Measurements from ENCODE around the gene FAM89B. TPM values are rescaled to one million over a fixed set of nuclear protein-coding genes. Genes with fewer than 3 reads are reported as not detected.
A peak's percentile ranks its signal among the peaks of the same experiment; 100 is the strongest.
"Not testable (repeated sequence)": the region's sequence is repeated elsewhere in the genome, so short reads cannot be mapped to it uniquely, and the experiment has no call there.

FAM89B gene
- total RNA-seq: 23.3 and 24.7 TPM in 2 replicates

DNA sequence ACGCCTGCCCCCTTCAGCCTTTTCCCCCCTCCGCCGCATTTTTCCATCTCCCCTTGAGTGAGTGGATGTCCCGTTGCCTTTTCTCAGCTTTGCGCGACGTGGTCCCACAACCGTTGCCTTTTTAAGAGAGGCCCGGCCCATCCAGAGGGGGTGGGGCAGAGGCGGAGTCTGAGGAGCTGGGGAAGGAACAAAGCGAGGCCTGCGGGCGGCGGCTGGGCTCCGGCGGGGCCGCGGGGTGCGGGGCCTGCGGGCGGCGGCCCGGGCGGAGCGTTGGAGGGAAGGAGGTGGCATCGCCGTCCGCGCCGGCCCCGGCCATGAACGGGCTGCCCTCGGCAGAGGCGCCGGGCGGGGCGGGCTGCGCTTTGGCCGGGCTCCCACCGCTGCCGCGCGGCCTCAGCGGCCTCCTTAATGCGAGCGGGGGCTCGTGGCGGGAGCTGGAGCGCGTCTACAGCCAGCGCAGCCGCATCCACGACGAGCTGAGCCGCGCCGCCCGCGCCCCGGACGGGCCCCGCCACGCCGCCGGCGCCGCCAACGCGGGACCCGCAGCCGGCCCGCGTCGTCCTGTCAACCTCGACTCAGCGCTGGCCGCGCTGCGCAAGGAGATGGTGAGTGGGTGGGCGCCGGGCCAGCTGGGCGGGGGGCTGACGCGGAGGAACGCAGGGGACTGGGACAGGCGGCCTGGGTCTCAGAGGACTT, at the start of gene FAM89B:
Gene FAM89B (plus strand): TSS at position 183 of the 696 bp plus-strand sequence. CDS start 132 bp downstream, at position 315.
- peak; percentile 58 for DNase-seq (ENCODE audit: low read depth, low spot score)

DNA sequence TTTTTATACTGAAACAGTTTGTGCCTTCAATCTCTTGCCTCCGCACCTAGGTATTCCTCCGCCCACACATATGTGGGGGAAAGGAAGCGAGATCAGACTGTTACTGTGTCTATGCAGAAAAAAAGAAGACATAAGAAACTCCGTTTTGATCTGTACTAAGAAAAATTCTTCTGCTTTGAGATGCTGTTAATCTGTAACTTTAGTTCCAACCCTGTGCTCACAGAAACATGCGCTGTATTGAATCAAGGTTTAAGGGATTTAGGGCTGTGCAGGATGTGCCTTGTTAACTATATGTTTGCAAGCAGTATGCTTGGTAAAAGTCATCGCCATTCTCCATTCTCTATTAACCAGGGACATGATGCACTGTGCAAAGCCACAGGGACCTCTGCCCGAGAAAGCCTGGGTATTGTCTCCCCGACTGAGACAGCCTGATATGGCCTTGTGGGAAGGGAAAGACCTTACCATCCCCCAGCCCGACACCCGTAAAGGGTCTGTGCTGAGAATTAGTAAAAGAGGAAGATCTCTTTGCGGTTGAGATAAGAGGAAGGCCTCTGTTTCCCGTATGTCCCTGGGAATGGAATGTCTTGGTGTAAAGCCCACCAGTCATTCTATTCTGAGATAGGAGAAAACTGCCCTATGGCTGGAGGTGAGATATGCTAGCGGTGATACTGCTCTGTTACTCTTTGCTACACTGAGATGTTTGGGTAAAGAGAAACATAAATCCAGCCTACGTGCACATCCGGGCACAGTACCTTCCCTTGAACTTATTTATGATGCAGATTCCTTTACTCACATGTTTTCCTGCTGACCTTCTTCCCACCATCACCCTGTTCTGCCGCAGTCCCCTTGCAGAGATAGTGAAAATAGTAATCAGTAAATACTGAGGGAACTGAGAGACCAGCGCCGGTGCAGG, 49.4 kb upstream of the FAM89B start:
- not testable (repeated sequence) for DNase-seq (ENCODE audit: low read depth, low spot score)

DNA sequence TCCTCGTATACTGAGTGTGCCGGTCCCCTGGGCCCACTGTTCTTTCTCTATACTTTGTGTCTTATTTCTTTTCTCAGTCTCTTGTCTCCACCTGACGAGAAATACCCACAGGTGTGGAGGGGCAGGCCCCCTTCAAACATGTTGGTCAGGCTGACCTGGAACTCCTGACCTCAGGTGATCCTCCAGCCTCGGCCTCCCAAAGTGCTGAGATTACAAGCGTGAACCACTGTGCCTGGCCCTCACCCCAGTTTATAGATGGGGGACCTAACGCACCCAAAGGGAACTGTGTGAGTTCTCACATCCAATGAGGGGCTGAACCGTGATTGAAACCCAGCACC, 48.7 kb upstream of the FAM89B start:
- not testable (repeated sequence) for DNase-seq (ENCODE audit: low read depth, low spot score)

DNA sequence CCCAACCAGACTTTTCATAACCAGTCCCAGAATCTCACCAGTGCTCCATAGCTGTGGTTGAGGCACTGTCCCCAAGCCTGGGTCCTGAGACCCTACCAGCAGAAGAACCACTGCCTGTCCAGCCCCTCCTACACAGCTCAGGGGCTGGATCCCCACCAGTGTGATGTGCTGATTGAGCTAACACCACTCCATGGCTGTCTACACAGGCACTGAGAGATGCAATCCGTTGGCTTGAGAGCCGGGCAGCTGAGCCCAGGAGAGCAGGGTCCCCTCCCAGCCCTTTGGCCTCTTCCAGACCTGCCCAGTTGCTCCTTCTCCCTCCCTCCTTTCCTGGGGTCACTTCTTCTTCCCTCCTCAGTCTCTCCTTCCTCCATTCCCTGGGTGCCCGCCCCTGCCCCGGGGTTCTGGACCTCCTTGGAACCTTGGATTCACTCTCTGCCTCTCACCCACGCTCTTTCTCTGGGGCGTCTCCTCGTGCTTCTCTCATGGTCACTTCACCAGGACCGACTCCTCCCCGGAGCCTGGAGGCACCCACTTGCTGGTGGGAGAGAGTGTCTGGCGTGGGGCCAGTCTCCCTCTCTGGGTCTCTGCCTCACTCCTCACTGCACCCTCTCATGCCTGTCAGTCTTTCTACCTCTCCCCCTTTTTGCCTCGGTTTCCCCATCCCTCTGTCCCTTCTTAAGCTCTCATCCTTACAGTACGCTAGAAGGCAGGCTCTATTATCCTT, 48.2 kb upstream of the FAM89B start:
- DNase-seq (ENCODE audit: low read depth, low spot score): no peak

DNA sequence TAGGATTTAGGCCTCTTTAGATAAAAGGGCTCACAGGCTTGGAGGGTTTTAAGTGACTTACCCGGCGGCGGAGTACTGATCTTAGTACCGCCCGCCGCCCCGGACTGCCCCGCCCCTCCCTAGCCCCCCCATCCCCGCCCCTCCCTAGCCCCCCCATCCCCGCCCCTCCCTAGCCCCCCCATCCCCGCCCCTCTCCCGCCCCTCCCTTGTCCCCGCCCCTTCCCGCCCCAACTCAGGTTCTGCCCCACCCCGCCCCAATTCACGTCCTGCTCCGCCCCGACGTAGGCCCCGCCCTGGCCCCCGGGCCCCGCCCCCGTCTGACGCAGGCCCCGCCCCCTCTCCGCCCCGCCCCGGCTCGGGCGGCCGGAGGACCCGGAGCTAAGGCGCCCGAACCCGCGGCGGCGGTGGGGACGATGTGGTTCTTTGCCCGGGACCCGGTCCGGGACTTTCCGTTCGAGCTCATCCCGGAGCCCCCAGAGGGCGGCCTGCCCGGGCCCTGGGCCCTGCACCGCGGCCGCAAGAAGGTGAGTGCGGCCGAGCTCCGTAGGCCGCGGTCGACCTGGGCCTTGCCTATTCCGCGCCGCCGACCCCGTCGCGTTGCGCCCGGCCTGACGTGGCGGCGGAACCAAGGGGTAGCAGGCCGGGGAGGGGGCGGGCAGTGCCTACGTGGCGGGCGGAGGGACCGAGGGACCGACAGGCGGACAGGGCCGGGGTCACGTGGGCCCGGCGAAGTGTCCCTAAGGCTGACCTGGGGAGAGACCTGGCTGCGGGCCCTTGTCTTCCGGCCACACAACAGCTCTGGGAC, 47.4 kb upstream of the FAM89B start, which contains the start of gene SCYL1:
Gene SCYL1 (plus strand): TSS at position 343 of the 805 bp plus-strand sequence. CDS start 71 bp downstream, at position 414.
- DNase-seq (ENCODE audit: low read depth, low spot score): no peak

DNA sequence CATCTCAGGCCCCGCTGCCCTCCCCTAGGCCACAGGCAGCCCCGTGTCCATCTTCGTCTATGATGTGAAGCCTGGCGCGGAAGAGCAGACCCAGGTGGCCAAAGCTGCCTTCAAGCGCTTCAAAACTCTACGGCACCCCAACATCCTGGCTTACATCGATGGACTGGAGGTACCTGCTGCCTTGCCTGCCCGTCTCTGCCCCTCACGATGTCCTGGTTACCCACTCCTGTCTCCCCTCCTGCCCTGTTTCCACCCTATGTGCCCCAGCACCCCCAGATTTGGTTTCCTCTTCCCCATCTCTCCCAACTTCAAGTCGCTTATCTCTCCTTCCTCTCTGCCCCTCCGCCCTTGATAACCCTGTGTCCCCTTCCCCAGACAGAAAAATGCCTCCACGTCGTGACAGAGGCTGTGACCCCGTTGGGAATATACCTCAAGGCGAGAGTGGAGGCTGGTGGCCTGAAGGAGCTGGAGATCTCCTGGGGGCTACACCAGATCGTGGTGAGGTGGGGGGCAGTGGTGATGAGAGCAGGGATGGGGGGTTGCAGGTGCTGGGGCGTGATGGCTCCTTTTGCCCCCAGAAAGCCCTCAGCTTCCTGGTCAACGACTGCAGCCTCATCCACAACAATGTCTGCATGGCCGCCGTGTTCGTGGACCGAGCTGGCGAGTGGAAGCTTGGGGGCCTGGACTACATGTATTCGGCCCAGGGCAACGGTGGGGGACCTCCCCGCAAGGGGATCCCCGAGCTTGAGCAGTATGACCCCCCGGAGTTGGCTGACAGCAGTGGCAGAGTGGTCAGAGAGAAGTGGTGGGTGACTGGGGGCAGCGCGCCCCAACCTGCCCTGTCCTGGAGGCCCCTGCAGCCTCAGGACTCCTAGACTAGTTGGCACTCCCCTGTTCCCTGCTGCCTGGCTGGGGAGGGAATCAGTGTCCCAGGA, 46.5 kb upstream of the FAM89B start:
- no peak for DNase-seq (ENCODE audit: low read depth, low spot score)

DNA sequence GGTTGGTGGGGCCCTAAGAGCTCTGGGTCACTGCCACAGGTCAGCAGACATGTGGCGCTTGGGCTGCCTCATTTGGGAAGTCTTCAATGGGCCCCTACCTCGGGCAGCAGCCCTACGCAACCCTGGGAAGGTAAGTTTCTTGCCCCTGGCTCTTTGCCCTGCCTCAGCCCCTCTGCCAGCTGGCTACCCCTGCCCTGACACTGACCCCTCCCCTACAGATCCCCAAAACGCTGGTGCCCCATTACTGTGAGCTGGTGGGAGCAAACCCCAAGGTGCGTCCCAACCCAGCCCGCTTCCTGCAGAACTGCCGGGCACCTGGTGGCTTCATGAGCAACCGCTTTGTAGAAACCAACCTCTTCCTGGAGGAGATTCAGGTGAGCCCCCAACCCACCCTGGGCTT, 45.6 kb upstream of the FAM89B start:
- no peak for DNase-seq (ENCODE audit: low read depth, low spot score)

DNA sequence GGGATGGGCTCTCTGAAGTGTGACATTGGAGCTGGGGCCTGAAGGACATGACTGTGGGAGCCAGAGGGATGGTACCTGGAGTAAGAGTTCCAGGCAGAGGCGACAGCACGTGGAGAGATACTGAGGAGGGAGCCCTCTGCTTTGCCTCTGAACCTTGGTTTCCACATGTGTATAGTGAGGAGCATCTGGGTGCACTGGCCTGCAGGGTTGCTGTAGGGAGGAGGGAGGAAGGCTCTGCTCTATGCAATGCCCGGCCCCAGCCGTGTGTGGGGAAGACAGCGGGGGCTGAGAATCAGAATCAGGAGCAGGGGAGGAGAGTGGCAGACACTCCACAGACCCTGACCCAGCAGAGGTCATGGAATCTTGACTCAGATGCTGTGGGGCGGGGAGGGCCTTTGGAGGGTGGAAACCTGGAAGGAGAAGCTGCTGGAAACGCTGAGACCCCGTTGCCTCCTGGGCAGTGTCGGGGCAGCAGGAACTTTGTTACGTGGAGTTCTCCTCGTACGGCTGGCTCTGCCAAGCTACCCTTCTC, 43.5 kb upstream of the FAM89B start:
- DNase-seq (ENCODE audit: low read depth, low spot score): no peak

DNA sequence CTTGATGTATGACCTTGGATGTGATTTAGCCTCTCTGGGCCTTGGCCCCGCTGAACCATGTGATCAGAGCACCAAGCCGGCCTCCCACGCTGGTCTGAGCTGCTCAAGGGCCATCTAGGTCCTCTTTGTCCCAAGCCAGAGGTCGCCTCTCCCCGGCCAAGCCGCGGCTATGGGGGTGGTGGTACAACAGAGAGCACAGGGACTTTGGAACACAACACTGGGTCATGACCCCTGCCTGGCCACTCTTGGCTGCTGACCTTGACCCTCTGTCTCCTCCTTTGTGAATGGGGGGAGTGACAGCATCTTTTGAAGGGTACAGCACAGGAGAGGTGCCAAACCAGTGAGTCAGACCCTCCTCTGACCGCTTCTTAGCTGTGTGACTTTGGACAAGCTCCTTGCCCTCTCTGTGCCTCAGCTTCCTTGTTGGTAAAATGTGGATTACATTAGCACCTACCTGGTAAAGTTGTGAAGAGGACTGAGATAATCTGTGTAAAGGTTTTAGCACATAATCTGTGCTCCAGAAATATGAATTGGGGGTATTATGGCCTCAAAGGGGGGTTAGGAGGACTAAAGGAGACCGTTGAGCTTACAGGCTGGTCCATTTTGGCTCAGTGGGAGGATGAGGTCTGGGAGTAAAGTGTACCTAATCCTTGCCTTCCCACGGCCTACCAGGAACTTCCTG, 42.7 kb upstream of the FAM89B start:
- DNase-seq (ENCODE audit: low read depth, low spot score): no peak

DNA sequence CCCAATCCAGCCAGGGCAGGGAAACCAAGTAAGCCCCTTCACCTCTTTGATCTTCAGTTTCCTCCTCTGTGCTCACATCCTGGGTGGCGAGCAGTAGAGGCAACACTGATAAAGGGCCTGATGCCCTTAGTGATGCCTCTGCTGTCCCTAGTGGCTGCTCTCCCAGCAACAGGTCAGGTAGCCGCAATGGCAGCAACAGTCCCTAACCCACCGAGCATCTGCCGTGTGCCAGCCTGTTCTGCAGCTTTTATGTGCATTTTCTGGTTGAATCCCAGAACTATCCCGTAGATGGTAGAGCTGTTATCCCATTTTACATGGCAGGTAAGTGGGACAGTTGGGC, 42.2 kb upstream of the FAM89B start:
- no peak for DNase-seq (ENCODE audit: low read depth, low spot score)

DNA sequence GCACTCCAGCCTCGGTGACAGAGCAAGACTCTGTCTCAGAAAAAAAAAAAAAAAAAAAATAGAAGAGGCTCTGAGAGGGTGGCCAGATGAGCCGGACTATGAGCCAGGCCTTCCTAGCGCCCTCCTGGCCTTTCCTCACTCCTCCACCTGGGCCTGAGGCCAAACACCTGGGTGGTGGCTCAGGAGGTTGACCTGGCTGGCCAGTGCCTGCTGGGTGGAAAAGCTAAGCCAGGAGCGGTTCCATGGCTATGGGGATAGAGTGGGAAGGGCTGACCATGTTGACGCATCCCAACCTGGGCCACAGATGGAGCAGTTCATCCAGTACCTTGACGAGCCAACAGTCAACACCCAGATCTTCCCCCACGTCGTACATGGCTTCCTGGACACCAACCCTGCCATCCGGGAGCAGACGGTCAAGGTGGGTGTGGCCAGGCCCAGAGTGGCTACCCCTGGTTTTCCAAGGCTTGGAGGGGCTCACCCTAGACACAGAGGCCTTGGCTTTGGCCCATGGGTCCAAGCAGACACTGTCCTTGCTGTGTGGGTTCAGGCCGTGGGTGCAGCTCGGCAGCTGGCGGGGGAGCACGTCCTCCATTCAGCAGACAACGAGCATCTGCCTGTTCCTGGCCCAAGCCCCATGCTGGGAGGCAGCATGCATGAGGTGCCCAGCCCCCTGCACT, 39.8 kb upstream of the FAM89B start:
- DNase-seq (ENCODE audit: low read depth, low spot score): no peak

DNA sequence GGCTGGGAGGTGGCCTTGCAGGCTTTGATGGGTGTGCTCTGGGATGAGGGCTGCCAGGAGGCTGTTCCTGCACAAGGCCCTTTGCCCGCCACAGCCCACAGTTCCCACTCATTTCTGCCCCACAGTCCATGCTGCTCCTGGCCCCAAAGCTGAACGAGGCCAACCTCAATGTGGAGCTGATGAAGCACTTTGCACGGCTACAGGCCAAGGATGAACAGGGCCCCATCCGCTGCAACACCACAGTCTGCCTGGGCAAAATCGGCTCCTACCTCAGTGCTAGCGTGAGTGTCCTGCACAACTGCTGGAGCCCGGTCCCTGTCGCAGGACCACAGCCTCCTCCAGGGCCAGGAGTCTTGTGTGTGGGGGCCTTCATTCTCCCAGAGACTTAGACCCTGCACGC, 37.2 kb upstream of the FAM89B start:
- DNase-seq (ENCODE audit: low read depth, low spot score): no peak

DNA sequence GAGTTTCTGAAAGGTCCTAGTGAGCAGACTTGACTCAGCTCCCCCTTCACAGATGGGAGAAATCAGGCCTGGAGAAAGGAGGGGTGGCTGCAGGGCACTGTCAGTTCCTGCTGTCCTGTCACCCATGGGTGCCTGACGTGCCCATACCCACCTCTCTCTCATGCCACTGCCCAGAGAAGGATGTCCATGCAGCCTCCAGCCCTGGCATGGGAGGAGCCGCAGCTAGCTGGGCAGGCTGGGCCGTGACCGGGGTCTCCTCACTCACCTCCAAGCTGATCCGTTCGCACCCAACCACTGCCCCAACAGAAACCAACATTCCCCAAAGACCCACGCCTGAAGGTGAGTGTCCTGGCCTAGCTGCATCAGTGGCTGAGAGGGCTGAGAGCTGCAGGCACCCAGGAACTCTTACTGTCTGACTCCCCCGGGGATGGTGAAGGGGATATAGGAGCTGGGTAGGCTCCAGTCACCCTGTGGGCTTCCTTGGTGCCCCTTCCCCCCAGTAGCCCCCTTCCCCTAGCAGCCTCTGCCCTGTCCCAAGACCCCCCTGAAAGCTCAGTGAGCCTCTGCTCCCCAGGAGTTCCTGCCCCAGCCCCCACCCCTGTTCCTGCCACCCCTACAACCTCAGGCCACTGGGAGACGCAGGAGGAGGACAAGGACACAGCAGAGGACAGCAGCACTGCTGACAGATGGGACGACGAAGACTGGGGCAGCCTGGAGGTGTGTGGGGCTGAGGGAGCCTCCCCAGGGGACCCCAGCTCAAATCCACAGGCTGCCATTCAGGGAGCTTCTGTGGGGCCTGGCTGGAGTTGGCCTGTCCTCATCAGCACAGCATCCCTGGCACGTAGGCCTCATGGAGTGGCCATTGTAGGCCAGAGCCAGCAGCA, 35.7 kb upstream of the FAM89B start:
- no peak for DNase-seq (ENCODE audit: low read depth, low spot score)

DNA sequence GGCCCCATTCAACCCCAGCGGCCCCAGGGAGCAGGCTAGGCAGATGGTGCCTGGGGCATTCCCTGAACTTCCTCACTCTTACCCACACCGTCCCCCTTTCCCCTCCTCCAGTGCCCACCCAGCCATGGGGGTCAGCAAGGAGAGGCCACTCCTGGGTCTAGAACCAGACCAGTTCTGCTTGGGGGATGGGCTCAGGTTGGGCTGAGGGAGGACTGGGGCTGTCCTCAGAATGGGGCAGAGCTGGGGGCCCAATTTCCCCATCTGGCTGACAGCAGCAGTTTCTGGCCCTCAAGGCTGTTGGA, 35.1 kb upstream of the FAM89B start:
- no peak for DNase-seq (ENCODE audit: low read depth, low spot score)

DNA sequence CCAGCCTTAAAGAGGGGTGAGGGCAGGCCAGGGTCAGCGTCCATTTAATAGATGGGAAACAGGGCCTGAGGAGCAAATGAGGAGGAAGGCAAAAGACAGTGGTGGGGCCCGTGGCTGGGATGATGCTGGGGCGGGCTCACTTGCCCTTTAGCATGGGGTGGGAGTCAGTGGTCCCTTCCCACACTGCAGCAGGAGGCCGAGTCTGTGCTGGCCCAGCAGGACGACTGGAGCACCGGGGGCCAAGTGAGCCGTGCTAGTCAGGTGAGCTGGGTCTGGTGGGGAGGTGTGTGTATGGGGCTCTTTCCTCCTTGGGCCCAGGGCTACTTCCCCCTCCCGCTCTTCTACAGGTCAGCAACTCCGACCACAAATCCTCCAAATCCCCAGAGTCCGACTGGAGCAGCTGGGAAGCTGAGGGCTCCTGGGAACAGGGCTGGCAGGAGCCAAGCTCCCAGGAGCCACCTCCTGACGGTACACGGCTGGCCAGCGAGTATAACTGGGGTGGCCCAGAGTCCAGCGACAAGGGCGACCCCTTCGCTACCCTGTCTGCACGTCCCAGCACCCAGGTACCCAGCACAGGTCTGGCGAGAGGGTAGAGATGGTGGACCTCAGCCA, 34.6 kb upstream of the FAM89B start:
- DNase-seq (ENCODE audit: low read depth, low spot score): no peak

DNA sequence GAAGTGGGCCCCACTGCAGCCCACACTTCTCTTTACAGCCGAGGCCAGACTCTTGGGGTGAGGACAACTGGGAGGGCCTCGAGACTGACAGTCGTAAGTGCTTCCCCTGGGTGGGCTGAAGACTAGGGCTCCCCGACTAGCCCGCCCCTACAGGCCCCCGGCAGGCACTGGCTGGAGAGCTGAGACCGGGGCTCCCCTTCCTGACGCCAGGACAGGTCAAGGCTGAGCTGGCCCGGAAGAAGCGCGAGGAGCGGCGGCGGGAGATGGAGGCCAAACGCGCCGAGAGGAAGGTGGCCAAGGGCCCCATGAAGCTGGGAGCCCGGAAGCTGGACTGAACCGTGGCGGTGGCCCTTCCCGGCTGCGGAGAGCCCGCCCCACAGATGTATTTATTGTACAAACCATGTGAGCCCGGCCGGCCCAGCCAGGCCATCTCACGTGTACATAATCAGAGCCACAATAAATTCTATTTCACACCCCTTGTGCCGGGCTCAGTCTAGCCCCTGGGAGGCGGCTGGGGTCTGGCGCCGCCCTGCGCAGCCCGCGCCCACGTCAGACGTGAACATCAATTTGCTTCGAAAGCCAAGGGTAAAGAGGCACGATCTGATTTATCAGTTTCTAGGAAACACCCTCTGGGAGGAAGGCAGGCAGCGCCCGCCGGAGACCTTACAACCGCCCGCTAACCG, 34.0 kb upstream of the FAM89B start:
- no peak for DNase-seq (ENCODE audit: low read depth, low spot score)

All from pulmonary artery endothelial cell (primary cell).